ENCODE data around the gene PIEZO1.

- no peak for TF ChIP-seq POLR2A (IDR thresholded peaks at IDR 0.05; ENCODE audit: low read depth, low read length)
- no peak for TF ChIP-seq CTCF (IDR thresholded peaks at IDR 0.05; ENCODE audit: extremely low read depth in 1 of 2, insufficient read depth in 1 of 2, low read depth in 1 of 2, low read length in 2 of 2)
- no peak for TF ChIP-seq EZH2 (IDR thresholded peaks at IDR 0.05; ENCODE audit: borderline replicate concordance, low read depth, low read length, severe bottlenecking)
- TF ChIP-seq JUN (IDR thresholded peaks at IDR 0.05; ENCODE audit: borderline replicate concordance, insufficient read depth, insufficient read length, low read depth), result no peak
- TF ChIP-seq MAX (IDR thresholded peaks at IDR 0.05; ENCODE audit: insufficient read depth, insufficient read length), result no peak
- TF ChIP-seq POLR2AphosphoS5 (IDR thresholded peaks at IDR 0.05; ENCODE audit: insufficient read depth, low read depth, low read length), result no peak
Observed at GRCh38 chr16:88766975-88767374, 18.0 kb downstream of the PIEZO1 start.
